HepG2 (cell line): ENCODE measurements around the gene LRRC34. TPM values are rescaled to one million over a fixed set of nuclear protein-coding genes. Genes with fewer than 3 reads are reported as not detected.

Experiments used
- ETV5 ChIP-seq: IDR thresholded peaks from 2 replicates; pipeline ENCODE4 v1.6.1; 2018; ENCODE audit warnings: missing biosample characterization, missing genetic modification reagents, inconsistent platforms, borderline replicate concordance
- FOSL1 ChIP-seq: sonication (generic); formaldehyde crosslinking; IDR thresholded peaks from 2 replicates; pipeline ENCODE4 v1.9.0; 2021; ENCODE audit warnings: missing genetic modification reagents, borderline replicate concordance
- KDM5B ChIP-seq: sonication (generic); formaldehyde crosslinking; IDR thresholded peaks from 2 replicates; pipeline ENCODE4 v1.4.0; 2020; ENCODE audit warnings: missing genetic modification reagents, mild to moderate bottlenecking, borderline replicate concordance
- MIXL1 ChIP-seq: IDR thresholded peaks from 2 replicates; pipeline ENCODE4 v1.6.1; 2016
- MLXIP ChIP-seq: sonication (generic); formaldehyde crosslinking; IDR thresholded peaks from 2 replicates; pipeline ENCODE4 v1.9.0; 2021; ENCODE audit warnings: missing genetic modification reagents, borderline replicate concordance
- NR2F1 ChIP-seq, 2 experiments: fragments of 450-650 bp in 1 of 2; formaldehyde crosslinking in 1 of 2; IDR thresholded peaks; 2 replicates each; pipeline versions ENCODE4 v1.5.0 to v1.6.1; 2016 to 2020; ENCODE audit warnings: mild to moderate bottlenecking in 1 of 2, missing compliant biosample characterization in 1 of 2, missing genetic modification reagents in 1 of 2, moderate library complexity in 1 of 2
- SIN3B ChIP-seq: fragments of 150-350 bp; IDR thresholded peaks from 2 replicates; pipeline ENCODE4 v1.6.1; 2014; ENCODE audit warnings: low read length
- SKI ChIP-seq: fragments of 450-650 bp; IDR thresholded peaks from one replicate; pipeline ENCODE4 v1.6.1; 2018; ENCODE audit warnings: mild to moderate bottlenecking; ENCODE audit not compliant: partially characterized antibody
- SSRP1 ChIP-seq: IDR thresholded peaks from 2 replicates; pipeline ENCODE4 v1.6.1; 2016; ENCODE audit warnings: control low read depth
- STAT5B ChIP-seq: sonication (generic); formaldehyde crosslinking; IDR thresholded peaks from 2 replicates; pipeline ENCODE4 v1.4.0; 2020; ENCODE audit warnings: missing genetic modification reagents
- ZC3H4 ChIP-seq: sonication (generic); formaldehyde crosslinking; IDR thresholded peaks from 2 replicates; pipeline ENCODE4 v1.4.0; 2020; ENCODE audit warnings: missing genetic modification reagents, borderline replicate concordance
- ZNF101 ChIP-seq: sonication (generic); formaldehyde crosslinking; IDR thresholded peaks from 2 replicates; pipeline ENCODE4 v1.4.0; 2020; ENCODE audit warnings: mild to moderate bottlenecking, low read depth, missing genetic modification reagents, borderline replicate concordance
- ZNF292 ChIP-seq: sonication (generic); formaldehyde crosslinking; IDR thresholded peaks from 2 replicates; pipeline ENCODE4 v1.8.1; 2022; ENCODE audit warnings: mild to moderate bottlenecking, low read depth, missing genetic modification reagents, borderline replicate concordance
- ZNF354B ChIP-seq: sonication (generic); formaldehyde crosslinking; IDR thresholded peaks from 2 replicates; pipeline ENCODE4 v1.8.0; 2022; ENCODE audit warnings: mild to moderate bottlenecking, missing genetic modification reagents
- ZNF407 ChIP-seq: sonication (generic); formaldehyde crosslinking; IDR thresholded peaks from one replicate; pipeline ENCODE4 v1.5.1; 2020; ENCODE audit warnings: mild to moderate bottlenecking, missing genetic modification reagents; ENCODE audit errors: not compliant biosample characterization
- ZNF468 ChIP-seq: sonication (generic); formaldehyde crosslinking; IDR thresholded peaks from 2 replicates; pipeline ENCODE4 v1.8.0; 2022; ENCODE audit warnings: mild to moderate bottlenecking, moderate library complexity, missing genetic modification reagents
- ZNF546 ChIP-seq: sonication (generic); formaldehyde crosslinking; conservative IDR thresholded peaks from 2 replicates; pipeline ENCODE4 v1.8.1; 2023; ENCODE audit warnings: mild to moderate bottlenecking, missing genetic modification reagents
- ZNF558 ChIP-seq: sonication (generic); formaldehyde crosslinking; IDR thresholded peaks from 2 replicates; pipeline ENCODE4 v1.9.0; 2022; ENCODE audit warnings: mild to moderate bottlenecking, missing genetic modification reagents, borderline replicate concordance
- ZNF652 ChIP-seq: IDR thresholded peaks from 2 replicates; pipeline ENCODE4 v1.6.1; 2016; ENCODE audit warnings: low read depth, borderline replicate concordance
- ZNF841 ChIP-seq: sonication (generic); formaldehyde crosslinking; IDR thresholded peaks from 2 replicates; pipeline ENCODE4 v1.8.1; 2023; ENCODE audit warnings: missing genetic modification reagents, borderline replicate concordance
- ZSCAN29 ChIP-seq: sonication (generic); formaldehyde crosslinking; conservative IDR thresholded peaks from 2 replicates; pipeline ENCODE4 v1.4.0; 2020; ENCODE audit warnings: mild to moderate bottlenecking, missing genetic modification reagents
- polyA plus RNA-seq, 8 experiments: library from polyadenylated mRNA; depleted of rRNA in 3 of 8; stranded (reverse) in 7 of 8; unstranded in 1 of 8; fragments of >200 nt; fragmentation: Illumina TruSeq in 4 of 8; extraction: Trizol in 4 of 8; gene quantifications; 2 replicates each; pipeline versions ENCODE4 v1.2.1 to v1.2.3, GENCODE V29; 2011 to 2016; ENCODE audit warnings: low read depth in 4 of 8, missing spikeins in 1 of 8, mixed read lengths in 1 of 8; ENCODE audit not compliant: insufficient read depth in 1 of 8
- total RNA-seq, 5 experiments: library from RNA; depleted of rRNA; stranded (reverse); fragments of >200 nt; fragmentation: Illumina TruSeq; extraction: Trizol; gene quantifications; 2 replicates each; pipeline ENCODE4 v1.2.3, GENCODE V29; 2016; ENCODE audit warnings: low read depth in 1 of 5

The LRRC34 gene
- total and polyA plus RNA-seq, 2 of the 13 experiments (the other 11 are each of a cell fraction or from before 2014, with no cell fraction given): not detected

- TF ChIP-seq ZNF407: no peak
- no peak for TF ChIP-seq MIXL1 (CRISPR knock-in tag)
- no peak for TF ChIP-seq ETV5
- no peak for TF ChIP-seq SKI
- no peak for TF ChIP-seq ZNF652 (CRISPR knock-in tag)
- TF ChIP-seq ZNF292 (CRISPR knock-in tag): no peak
- TF ChIP-seq ZNF468 (CRISPR knock-in tag): no peak
- no peak for TF ChIP-seq ZNF558 (CRISPR knock-in tag)
- TF ChIP-seq ZNF354B (CRISPR knock-in tag): no peak
- TF ChIP-seq NR2F1 (CRISPR knock-in tag; IDR thresholded peaks at IDR 0.05): no peak
- TF ChIP-seq FOSL1 (CRISPR knock-in tag): no peak
- TF ChIP-seq SIN3B: no peak
- no peak for TF ChIP-seq MLXIP (CRISPR knock-in tag)
- no peak for TF ChIP-seq ZNF101 (CRISPR knock-in tag)
- no peak for TF ChIP-seq SSRP1
- no peak for TF ChIP-seq ZNF546 (CRISPR knock-in tag)
- TF ChIP-seq ZC3H4 (CRISPR knock-in tag): no peak
- peak; percentile 43; the same call in 1 of the 2 replicates for TF ChIP-seq KDM5B (CRISPR knock-in tag)
- no peak for TF ChIP-seq STAT5B
- TF ChIP-seq ZNF841 (CRISPR knock-in tag): no peak
- no peak for TF ChIP-seq ZSCAN29 (CRISPR knock-in tag)
Measured at GRCh38 chr3:169764312-169764881, 48.3 kb downstream of the LRRC34 start (continued).
